ENCODE data around the gene POTEM.
"Not testable (repeated sequence)": the region's sequence is repeated elsewhere in the genome, so short reads cannot be mapped to it uniquely, and the experiment has no call there.

The POTEM gene

GRCh38 chr14:18967134-18967533 lies at the start of gene POTEM:
Gene POTEM (plus strand): TSS chr14:18967434. CDS start chr14:18967486, 52 bp downstream.
- not testable (repeated sequence) for DNase-seq (ENCODE audit: low read depth)

GRCh38 chr14:18918345-18918744 lies 48.9 kb upstream of the POTEM start:
- DNase-seq (ENCODE audit: low read depth): not testable (repeated sequence)

DNA sequence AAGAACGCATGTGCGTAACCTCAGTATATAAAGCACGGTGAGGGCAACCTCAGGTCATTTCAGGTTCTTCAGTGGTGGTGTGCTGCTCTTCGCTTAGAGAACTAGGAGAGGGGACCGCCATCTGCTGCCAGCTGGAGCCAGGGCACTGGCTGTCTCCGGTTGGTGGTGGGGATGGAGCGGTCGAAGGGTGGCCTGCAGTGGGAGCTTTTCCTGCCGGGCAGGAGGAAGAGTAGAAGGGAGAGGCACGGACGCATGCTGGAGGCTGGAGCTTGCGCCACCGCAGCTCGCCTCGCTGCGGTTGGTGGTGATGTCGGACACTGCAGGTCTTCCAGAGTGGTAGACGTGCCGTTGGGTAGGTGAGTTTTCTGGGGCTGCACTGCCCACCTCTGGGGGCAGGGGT lies 47.2 kb upstream of the POTEM start:
- DNase-seq (ENCODE audit: low read depth): not testable (repeated sequence)

DNA sequence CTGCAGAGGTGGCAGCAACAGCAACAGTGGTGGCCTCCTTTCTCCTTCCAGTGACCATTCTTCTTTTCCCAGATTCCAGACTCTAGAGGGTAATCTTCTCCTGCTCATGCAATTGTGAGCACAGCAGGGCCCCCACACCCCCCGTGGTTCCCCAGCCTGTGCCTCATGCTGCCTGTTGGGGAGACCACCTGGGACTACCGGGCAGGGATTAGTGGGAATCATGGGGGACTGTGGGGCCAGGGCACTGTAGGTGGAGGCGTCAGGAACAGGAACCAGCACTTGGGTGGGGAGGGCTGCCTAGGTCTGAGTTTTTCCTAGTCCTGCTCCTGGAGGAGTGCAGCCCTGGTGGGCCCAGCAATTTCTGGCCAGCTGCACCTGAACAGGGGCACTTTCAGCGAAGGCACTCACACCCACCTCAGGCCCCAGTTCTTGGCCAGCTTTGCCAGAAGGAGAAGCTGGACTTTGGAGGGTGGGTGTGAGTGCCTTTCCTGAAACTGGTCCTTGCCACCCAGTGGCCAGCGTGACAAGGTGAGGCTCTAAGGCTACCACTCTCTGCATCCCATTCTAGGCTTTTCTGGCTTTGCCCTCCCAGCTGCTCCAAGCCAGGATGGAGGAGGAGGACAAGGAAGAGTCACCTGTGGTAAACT lies 46.1 kb upstream of the POTEM start:
- not testable (repeated sequence) for DNase-seq (ENCODE audit: low read depth)

GRCh38 chr14:18936848-18937247 lies 30.4 kb upstream of the POTEM start:
- not testable (repeated sequence) for DNase-seq (ENCODE audit: low read depth)

DNA sequence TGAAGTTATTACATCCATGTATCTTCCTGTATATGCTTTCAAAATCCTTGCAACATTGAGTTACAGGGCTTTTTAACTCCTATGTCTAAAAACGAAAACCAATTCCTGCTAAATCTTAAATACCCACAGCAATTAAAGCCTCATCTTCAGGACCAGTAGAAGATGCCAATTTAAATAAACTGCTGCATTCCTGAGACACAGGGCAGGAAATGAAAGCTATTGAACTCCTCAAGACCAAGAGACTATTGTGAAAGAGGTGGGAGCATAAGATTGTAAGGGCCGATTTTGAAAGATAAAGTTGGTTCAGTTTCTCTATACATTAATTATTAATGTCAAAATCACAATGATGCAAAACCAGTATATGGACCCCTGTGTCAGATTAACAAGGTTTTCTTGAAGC lies 28.5 kb upstream of the POTEM start:
- not testable (repeated sequence) for DNase-seq (ENCODE audit: low read depth)

DNA sequence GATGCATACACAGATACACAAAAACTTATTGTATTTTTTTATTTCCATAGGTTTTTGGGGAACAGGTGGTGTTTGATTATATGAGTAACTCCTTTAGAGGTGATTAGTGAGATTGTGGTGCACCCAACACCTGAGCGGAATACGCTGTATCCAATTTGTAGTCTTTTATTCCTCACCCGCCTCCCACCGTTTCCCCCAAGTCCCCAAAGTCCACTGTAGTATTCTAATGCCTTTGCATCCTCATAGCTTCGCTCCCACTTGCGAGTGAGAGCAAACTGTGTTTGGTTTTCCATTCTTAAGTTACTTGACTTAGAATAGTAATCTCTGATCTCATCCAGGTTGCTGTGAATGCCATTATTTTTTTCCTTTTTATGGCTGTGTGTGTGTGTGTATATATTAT lies 17.3 kb upstream of the POTEM start:
- DNase-seq (ENCODE audit: low read depth): not testable (repeated sequence)

GRCh38 chr14:18953085-18953484 lies 14.1 kb upstream of the POTEM start:
- not testable (repeated sequence) for DNase-seq (ENCODE audit: low read depth)

- DNase-seq (ENCODE audit: low read depth): not testable (repeated sequence)
Observed at GRCh38 chr14:18955816-18956215, 11.4 kb upstream of the POTEM start.

GRCh38 chr14:18961576-18961975 lies 5.7 kb upstream of the POTEM start:
- DNase-seq (ENCODE audit: low read depth): not testable (repeated sequence)

DNA sequence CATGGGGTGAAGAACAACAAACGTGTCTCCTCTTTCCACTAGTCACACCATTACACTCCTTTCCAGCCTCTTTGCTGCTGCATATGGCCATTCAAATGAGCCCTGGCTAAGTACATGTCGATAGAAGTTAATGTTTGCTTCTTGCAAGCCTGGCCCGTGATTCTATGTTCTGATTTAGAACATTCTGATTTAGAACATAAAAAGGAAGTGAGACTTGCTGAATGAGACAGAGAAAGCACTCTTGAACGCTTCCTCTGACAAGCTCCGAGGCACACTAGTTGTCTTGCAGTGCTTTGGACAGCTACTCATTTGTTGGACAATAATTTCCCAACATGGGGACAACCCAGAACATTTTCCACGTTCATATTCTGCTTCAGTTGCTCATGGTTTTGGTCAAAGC lies 5.1 kb upstream of the POTEM start:
- not testable (repeated sequence) for DNase-seq (ENCODE audit: low read depth)

DNA sequence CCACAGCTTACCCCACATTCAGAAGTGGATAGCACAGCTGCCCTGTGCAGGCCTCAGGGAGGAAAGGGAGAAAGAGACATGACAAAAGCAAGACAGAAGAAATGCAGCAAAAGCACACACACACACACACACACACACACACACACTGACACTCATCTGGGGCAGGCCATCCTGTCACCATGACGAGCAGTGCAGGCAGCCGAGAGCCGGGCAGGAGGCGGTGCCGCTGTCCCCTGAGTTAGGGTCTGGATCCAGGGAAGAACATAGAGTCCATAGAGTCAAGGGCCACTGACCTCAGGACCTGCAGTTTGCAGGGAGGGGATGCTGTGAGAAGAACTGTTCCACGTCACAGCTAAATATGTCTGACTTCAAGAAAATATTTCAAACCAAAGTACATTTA lies 4.0 kb upstream of the POTEM start:
- DNase-seq (ENCODE audit: low read depth): not testable (repeated sequence)

DNA sequence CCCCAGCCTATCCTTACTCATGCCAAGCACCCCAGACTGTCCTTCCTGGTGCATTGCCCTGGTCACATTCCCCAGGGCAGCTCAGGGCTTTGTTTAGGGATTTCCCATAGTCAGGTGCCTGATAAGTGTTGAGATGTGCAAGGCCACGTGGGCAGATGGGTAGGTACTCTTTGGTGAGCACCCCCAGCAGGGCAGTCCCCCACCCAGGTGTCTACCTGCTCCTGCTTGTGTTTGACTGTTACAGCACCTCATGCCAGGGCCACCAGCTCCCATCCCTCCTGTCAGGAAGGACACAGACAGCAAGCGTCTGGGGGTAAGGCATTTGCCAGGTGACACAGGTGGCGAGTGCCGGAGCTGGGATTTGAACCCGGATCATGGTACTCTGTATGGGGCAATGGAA lies 2.4 kb upstream of the POTEM start:
- not testable (repeated sequence) for DNase-seq (ENCODE audit: low read depth)

GRCh38 chr14:19002566-19002965 lies 35.3 kb downstream of the POTEM start:
- DNase-seq (ENCODE audit: low read depth): not testable (repeated sequence)

GRCh38 chr14:19006490-19006889 lies 39.3 kb downstream of the POTEM start:
- DNase-seq (ENCODE audit: low read depth): not testable (repeated sequence)

DNA sequence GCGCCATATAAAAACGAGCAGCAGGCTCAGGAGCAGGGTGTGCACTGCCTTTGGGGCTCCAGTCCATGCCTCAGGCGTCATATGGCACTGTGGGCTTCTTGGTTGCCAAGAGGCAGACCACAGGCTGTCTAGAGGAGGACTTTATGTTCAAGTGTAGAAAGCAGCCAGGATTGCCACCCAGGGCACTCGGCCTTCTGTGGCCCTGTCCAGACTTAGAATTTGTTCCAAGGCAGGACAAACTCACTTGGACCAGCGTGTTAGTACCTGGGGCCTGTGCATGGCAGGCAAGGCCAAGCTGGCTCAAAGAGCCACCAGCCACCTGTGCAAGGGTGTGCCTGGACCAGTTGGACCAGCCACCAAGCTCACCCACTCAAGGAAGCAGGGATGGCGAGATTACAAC lies 40.4 kb downstream of the POTEM start:
- DNase-seq (ENCODE audit: low read depth): not testable (repeated sequence)

GRCh38 chr14:19011029-19011428 lies 43.8 kb downstream of the POTEM start:
- not testable (repeated sequence) for DNase-seq (ENCODE audit: low read depth)

DNA sequence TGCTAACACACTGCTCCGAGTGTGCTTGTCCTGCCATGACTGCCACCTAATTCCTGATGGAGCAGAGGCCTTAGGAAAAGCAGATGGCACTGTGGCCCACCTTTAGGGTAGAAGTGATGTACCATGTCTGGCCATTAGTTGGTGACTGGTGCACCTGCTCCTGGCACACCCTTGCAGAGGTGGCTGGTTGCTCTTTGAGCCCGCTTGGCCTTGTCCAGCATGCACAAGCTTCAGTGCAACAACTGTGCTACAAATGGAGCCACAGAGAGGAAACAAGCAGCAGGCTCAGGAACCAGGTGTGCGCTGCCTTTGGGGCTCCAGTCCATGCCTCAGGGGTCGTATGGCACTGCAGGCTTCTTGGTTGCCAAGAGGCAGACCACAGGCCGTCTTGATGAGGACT lies 44.5 kb downstream of the POTEM start:
- not testable (repeated sequence) for DNase-seq (ENCODE audit: low read depth)

GRCh38 chr14:19015185-19015584 lies 48.0 kb downstream of the POTEM start:
- not testable (repeated sequence) for DNase-seq (ENCODE audit: low read depth)

DNA sequence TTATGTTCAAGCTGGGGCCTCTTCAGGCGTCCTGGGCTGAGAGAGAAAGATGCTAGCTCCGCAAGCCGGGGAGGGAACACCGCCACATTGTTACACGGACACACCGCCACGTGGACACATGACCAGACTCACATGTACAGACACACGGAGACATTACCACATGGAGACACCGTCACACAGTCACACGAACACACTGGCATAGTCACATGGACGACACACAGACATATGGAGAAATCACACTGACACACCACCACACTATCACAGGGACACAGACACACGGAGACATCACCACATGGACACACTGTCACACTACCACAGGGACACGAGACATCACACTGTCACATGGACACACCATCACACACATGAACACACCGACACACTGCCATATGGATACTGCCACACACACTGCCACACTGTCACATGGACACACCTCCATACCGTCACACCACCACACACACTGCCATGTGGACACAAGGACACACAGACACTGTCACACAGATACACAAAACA lies 57.9 kb downstream of the POTEM start:
- DNase-seq (ENCODE audit: low read depth): not testable (repeated sequence)

- DNase-seq (ENCODE audit: low read depth): not testable (repeated sequence)
Observed at GRCh38 chr14:19026649-19027351, 59.6 kb downstream of the POTEM start.

- DNase-seq (ENCODE audit: low read depth): not testable (repeated sequence)
Observed at GRCh38 chr14:19027895-19028294, 60.7 kb downstream of the POTEM start.

- not testable (repeated sequence) for DNase-seq (ENCODE audit: low read depth)
Observed at GRCh38 chr14:19036811-19037382, 69.7 kb downstream of the POTEM start.
